Activated B cell treated with CpG ODN at 0.5 μM for 24 hours (primary cell): Measurements from ENCODE around the gene HSBP1. TPM values are rescaled to one million over a fixed set of nuclear protein-coding genes. Genes with fewer than 3 reads are reported as not detected.
A peak's percentile ranks its signal among the peaks of the same experiment; 100 is the strongest.

Source experiments
- ATAC-seq: fragments of 200-7000 bp; cut with Tn5 transposase; one replicate; pipeline ENCODE4 v1.10.0; 2021; ENCODE audit warnings: low read depth, mild to moderate bottlenecking, moderate library complexity
- CTCF ChIA-PET: fragments of 350-600 bp; sonication (Branson Sonifier 250); formaldehyde crosslinking; loops from one replicate; lab custom pipeline; 2021; ENCODE audit warnings: antibody characterized with exemption; lab: Charles Lee
- POLR2A ChIA-PET: fragments of 350-600 bp; sonication (Branson Sonifier 250); formaldehyde crosslinking; loops from one replicate; lab custom pipeline; 2021; ENCODE audit warnings: antibody characterized with exemption; lab: Charles Lee
- DNase-seq: peaks from one replicate; pipeline ENCODE4 v3.0.0; 2022
- H3K27ac Mint-ChIP-seq: one replicate; pipeline ENCODE4 v1.8.0; 2020; ENCODE audit warnings: mixed read lengths
- H3K27me3 Mint-ChIP-seq: one replicate; pipeline ENCODE4 v1.8.0; 2021; ENCODE audit warnings: mixed read lengths
- H3K36me3 Mint-ChIP-seq: one replicate; pipeline ENCODE4 v1.8.0; 2021; ENCODE audit warnings: low read depth, mixed read lengths
- H3K4me1 Mint-ChIP-seq: one replicate; pipeline ENCODE4 v1.8.0; 2021; ENCODE audit warnings: mixed read lengths
- H3K4me3 Mint-ChIP-seq: one replicate; pipeline ENCODE4 v1.8.0; 2020; ENCODE audit warnings: mild to moderate bottlenecking, mixed read lengths
- H3K9me3 Mint-ChIP-seq: one replicate; pipeline ENCODE4 v1.8.0; 2020; ENCODE audit warnings: mixed read lengths
- CTCF ChIP-seq: fragments of 200-600 bp; IDR thresholded peaks from one replicate; pipeline ENCODE4 v1.8.0; 2022; ENCODE audit warnings: antibody characterized with exemption, mild to moderate bottlenecking
- intact Hi-C: fragments of 100-400 bp; cut with micrococcal nuclease; formaldehyde crosslinking; loops from one replicate; pipeline ENCODE4 v1.15.1; 2024
- total RNA-seq: library from RNA; stranded (reverse); gene quantifications from 2 replicates; pipeline ENCODE4 v1.2.3, GENCODE V29; 2022

The HSBP1 gene
- total RNA-seq, 1 donor from 2014 or later, result 54.0 TPM

- H3K4me3 Mint-ChIP-seq, result peak overlapping the region; percentile 41
Measured at GRCh38 chr16:83802554-83803205, 5.1 kb upstream of the HSBP1 start.

GRCh38 chr16:83803811-83804210 lies 4.0 kb upstream of the HSBP1 start:
- ChIA-PET CTCF (no interaction called here), POLR2A (no interaction called here)
- intact Hi-C loops, result loop anchor here (10.0 kb wide), 2 partner anchors 1221 to 1751 kb away; partner anchors contain the start of gene KIAA0513
- ATAC-seq, result no peak
- Mint-ChIP-seq H3K4me1 (peaks cover 58% of the 10 kb centered on the region), H3K27me3 (no peaks in the 10 kb centered on the region), H3K36me3 (peaks cover 12% of the 10 kb centered on the region), H3K9me3 (peaks cover 2% of the 10 kb centered on the region), H3K27ac (peak overlapping the region; percentile 6), H3K4me3 (no peak overlapping the region)
- no peak for TF ChIP-seq CTCF
- no peak for DNase-seq

More at GRCh38 chr16:83802554-83803205, 5.1 kb upstream of the HSBP1 start:
- no peak for ATAC-seq
- Mint-ChIP-seq H3K27me3 (no peaks in the 10 kb centered on the region), H3K27ac (peak overlapping the region; percentile 35), H3K4me1 (peaks cover 49% of the 10 kb centered on the region), H3K36me3 (peaks cover 6% of the 10 kb centered on the region), H3K9me3 (peaks cover 2% of the 10 kb centered on the region)
- TF ChIP-seq CTCF, result no peak
- intact Hi-C loops, result loop anchor here (10.0 kb wide), 2 partner anchors 1222 to 1752 kb away; partner anchors contain the start of gene KIAA0513
- CTCF ChIA-PET, result no interaction called here
- DNase-seq, result no peak
- POLR2A ChIA-PET, result no interaction called here

GRCh38 chr16:83804366-83804765 lies 3.4 kb upstream of the HSBP1 start:
- H3K36me3 Mint-ChIP-seq, result peaks cover 16% of the 10 kb centered on the region
- no peak for ATAC-seq
- no peak overlapping the region for H3K4me3 Mint-ChIP-seq
- no peak overlapping the region for H3K27ac Mint-ChIP-seq
- intact Hi-C loops, result loop anchor here (10.0 kb wide), 2 partner anchors 1220 to 1750 kb away; partner anchors contain the start of gene KIAA0513
- peaks cover 2% of the 10 kb centered on the region for H3K9me3 Mint-ChIP-seq
- DNase-seq, result no peak
- peaks cover 62% of the 10 kb centered on the region for H3K4me1 Mint-ChIP-seq
- ChIA-PET POLR2A (interaction anchor here (1.4 kb wide), 1 partner anchor 9 kb away, joined by 4 read pairs; no protein-coding TSS in a partner anchor), CTCF (no interaction called here)
- no peak for TF ChIP-seq CTCF
- no peaks in the 10 kb centered on the region for H3K27me3 Mint-ChIP-seq

- peak; percentile 15 for ATAC-seq
- DNase-seq, result no peak
- H3K4me3 Mint-ChIP-seq, result peak overlapping the region; percentile 76
- peaks cover 71% of the 10 kb centered on the region for H3K4me1 Mint-ChIP-seq
- peak overlapping the region; percentile 92 for H3K27ac Mint-ChIP-seq
- H3K27me3 Mint-ChIP-seq, result no peaks in the 10 kb centered on the region
- CTCF ChIA-PET, result no interaction called here
- no peak for TF ChIP-seq CTCF
- peaks cover 2% of the 10 kb centered on the region for H3K9me3 Mint-ChIP-seq
- intact Hi-C loops, result loop anchor here (2.0 to 10.0 kb wide), 5 partner anchors 37 to 1749 kb away; partner anchors contain the start of genes KIAA0513 and MEAK7
- POLR2A ChIA-PET, result interaction anchor here (0.7 kb wide), 5 partner anchors 21 to 895 kb away, joined by 3 to 12 read pairs (median 4); partner anchors contain the start of gene MBTPS1
- peaks cover 28% of the 10 kb centered on the region for H3K36me3 Mint-ChIP-seq
Measured at GRCh38 chr16:83806036-83806435, 1.7 kb upstream of the HSBP1 start.

GRCh38 chr16:83806731-83807130 lies 1.0 kb upstream of the HSBP1 start:
- H3K27ac Mint-ChIP-seq, result peak overlapping the region; percentile 92
- peaks cover 35% of the 10 kb centered on the region for H3K36me3 Mint-ChIP-seq
- intact Hi-C loops, result loop anchor here (1.0 to 10.0 kb wide), 7 partner anchors 38 to 1748 kb away; partner anchors contain the start of genes DNAAF1, HSDL1, KIAA0513 and MEAK7
- H3K27me3 Mint-ChIP-seq, result no peaks in the 10 kb centered on the region
- H3K4me1 Mint-ChIP-seq, result peaks cover 72% of the 10 kb centered on the region
- DNase-seq (no peak), ATAC-seq (no peak)
- H3K9me3 Mint-ChIP-seq, result peaks cover 2% of the 10 kb centered on the region
- H3K4me3 Mint-ChIP-seq, result peak overlapping the region; percentile 97
- ChIA-PET CTCF (no interaction called here), POLR2A (interaction anchor here (1.8 to 2.8 kb wide), 2 partner anchors 36 to 38 kb away, joined by 9 to 11 read pairs; no protein-coding TSS in a partner anchor)
- no peak for TF ChIP-seq CTCF
